NCI-H82 treated with DMSO at 0.1 percent for 48 hours (cell line): Measurements from ENCODE around the gene CD58.

ENCODE experiments used
- DNase-seq: peaks from one replicate; lab custom pipeline; 2025; ENCODE audit not compliant: unreplicated experiment; lab: John Stamatoyannopoulos, UW

The CD58 gene

DNA sequence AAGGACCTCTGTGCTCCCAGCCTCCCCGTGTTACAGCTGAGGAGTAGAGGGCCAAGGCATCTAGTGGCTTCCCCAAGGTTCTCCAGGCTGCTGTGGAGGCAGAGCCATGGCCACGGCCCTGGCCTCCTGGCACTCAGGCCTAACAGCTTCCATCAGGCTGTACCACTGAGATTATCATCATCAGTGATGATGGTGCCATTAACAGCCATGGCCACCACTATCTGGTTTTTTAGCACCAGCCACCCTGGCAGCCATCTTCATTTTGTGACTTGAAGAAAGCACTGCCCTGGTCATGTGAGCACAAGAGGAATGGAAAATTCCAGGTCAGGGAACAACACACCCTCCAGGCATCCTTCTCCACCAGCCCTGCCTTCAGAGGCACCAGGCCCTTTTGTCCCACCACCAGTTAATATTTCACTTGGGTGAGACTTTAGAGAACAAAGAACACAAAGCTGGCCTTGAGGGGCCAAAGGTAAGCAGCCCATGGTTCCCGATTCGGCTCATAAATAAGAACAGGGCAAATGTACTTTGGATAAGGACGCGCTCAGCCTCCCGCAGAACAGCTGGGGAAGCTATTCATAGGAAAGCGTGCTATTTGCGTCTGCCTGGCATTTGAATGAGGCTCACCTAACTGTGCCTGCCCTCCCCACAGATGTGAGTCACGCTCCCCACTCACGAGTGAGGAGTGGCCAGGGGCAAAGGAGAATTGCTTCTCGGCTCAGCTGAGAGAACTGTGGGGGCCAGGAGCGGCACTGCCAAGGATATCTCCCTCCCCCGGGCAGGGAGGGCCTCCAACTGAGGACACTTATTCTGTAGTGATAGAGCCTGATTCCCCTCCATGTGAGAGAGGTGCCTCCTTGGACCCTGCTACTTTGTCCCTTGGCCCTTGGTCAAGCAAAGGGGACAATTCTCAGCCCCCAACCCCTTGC is 95.6 kb downstream of the CD58 start:
- DNase-seq: no peak

DNA sequence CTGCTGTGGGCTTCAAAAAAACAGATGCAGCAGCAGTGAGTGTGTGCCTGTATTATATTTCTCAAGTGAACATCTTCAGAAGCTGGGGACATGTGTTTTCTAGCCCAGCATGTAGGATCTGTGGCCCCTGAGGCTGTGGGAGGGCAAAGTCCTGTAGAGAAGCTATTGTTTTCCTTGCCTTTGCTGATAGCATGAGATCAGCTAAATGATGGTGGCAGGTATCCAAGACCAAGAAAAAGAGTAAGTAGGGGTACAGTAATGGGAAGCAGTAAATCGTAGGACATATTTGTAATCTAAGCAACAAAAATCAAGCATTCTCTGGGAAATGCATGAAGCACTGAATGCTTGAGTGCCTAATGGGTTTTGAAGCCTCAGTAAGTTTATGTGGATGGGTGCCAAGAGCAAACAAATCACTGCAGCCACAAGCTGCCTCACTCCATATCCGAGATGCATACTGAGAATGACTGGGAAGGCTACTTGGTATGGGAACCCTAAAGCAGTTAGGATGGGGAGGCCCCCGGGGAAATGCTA is 98.3 kb downstream of the CD58 start:
- no peak for DNase-seq

- no peak for DNase-seq
Observed at GRCh38 chr1:116471241-116471640, 99.6 kb downstream of the CD58 start.

- DNase-seq: no peak
Observed at GRCh38 chr1:116470671-116471070, 100.2 kb downstream of the CD58 start.

- DNase-seq: no peak
Observed at GRCh38 chr1:116466810-116467557, 103.8 kb downstream of the CD58 start.

GRCh38 chr1:116465845-116466685 is 104.8 kb downstream of the CD58 start:
- DNase-seq: no peak

- no peak for DNase-seq
Observed at GRCh38 chr1:116465477-116465844, 105.4 kb downstream of the CD58 start.
